A673 (cell line): ENCODE data around the gene CEACAM18. TPM values are rescaled to one million over a fixed set of nuclear protein-coding genes. Genes with fewer than 3 reads are reported as not detected.

ENCODE experiments used
- BruUV-seq: library from RNA; stranded (reverse); fragments of 400-500 nt; replicated peaks from 2 replicates; lab custom pipeline; 2021; lab: Mats Ljungman, UMichigan
- CTCF ChIA-PET: fragments of 300-600 bp; sonication (Branson Sonifier 250); formaldehyde crosslinking; loops from one replicate; lab custom pipeline; 2022; ENCODE audit warnings: antibody characterized with exemption; lab: Charles Lee
- POLR2A ChIA-PET: fragments of 300-600 bp; sonication (Branson Sonifier 250); formaldehyde crosslinking; loops from one replicate; lab custom pipeline; 2022; ENCODE audit warnings: antibody characterized with exemption; ENCODE audit not compliant: low non-redundant PET; lab: Charles Lee
- DNase-seq: peaks from one replicate; pipeline ENCODE4 v3.0.0-alpha.2; 2015; ENCODE audit warnings: low spot score
- H3K27ac ChIP-seq: fragments of 200-600 bp; sonication (generic); 2 replicates; pipeline ENCODE4 v1.5.1; 2016; ENCODE audit warnings: mixed run types, low read depth, mild to moderate bottlenecking, mixed read lengths, antibody characterized with exemption, low read length; ENCODE audit not compliant: poor library complexity, severe bottlenecking
- H3K27me3 ChIP-seq: fragments of 200-600 bp; sonication (generic); replicated peaks from 2 replicates; pipeline ENCODE4 v1.6.1; 2017; ENCODE audit warnings: mixed run types, low read depth, mild to moderate bottlenecking, mixed read lengths, antibody characterized with exemption, low read length; ENCODE audit not compliant: insufficient read depth, poor library complexity
- H3K36me3 ChIP-seq: fragments of 200-600 bp; sonication (generic); 2 replicates; pipeline ENCODE4 v1.6.1; 2016; ENCODE audit warnings: mixed run types, mild to moderate bottlenecking, mixed read lengths, antibody characterized with exemption, low read length; ENCODE audit not compliant: insufficient read depth, poor library complexity, severe bottlenecking
- H3K4me1 ChIP-seq: fragments of 200-600 bp; sonication (generic); 2 replicates; pipeline ENCODE4 v1.6.1; 2017; ENCODE audit warnings: mixed run types, mild to moderate bottlenecking, mixed read lengths, antibody characterized with exemption, low read length; ENCODE audit not compliant: insufficient read depth, poor library complexity, severe bottlenecking
- H3K4me3 ChIP-seq: fragments of 200-600 bp; sonication (generic); 2 replicates; pipeline ENCODE4 v1.5.1; 2016; ENCODE audit warnings: low read depth, mixed run types, mild to moderate bottlenecking, mixed read lengths, low read length; ENCODE audit not compliant: poor library complexity, severe bottlenecking
- H3K9me3 ChIP-seq: fragments of 200-600 bp; sonication (generic); 2 replicates; pipeline ENCODE4 v1.6.1; 2016; ENCODE audit warnings: mixed run types, low read depth, mild to moderate bottlenecking, mixed read lengths, antibody characterized with exemption, low read length; ENCODE audit not compliant: poor library complexity, severe bottlenecking
- EZH2 ChIP-seq: fragments of 200-600 bp; sonication (generic); IDR thresholded peaks from 2 replicates; pipeline ENCODE4 v1.6.1; 2017; ENCODE audit warnings: borderline replicate concordance, low read depth, mild to moderate bottlenecking, mixed read lengths, antibody characterized with exemption, low read length; ENCODE audit not compliant: poor library complexity, severe bottlenecking
- intact Hi-C: fragments of 100-400 bp; cut with micrococcal nuclease; formaldehyde crosslinking; loops from one replicate; pipeline ENCODE4 v1.10.0; 2022; ENCODE audit not compliant: unreplicated experiment
- total RNA-seq: library from RNA; stranded (reverse); gene quantifications from 2 replicates; pipeline ENCODE4 v1.2.3, GENCODE V29; 2021
- TF ChIP-seq, protein P1 (sequence below): fragments of 300-800, 200-600 bp; sonication (generic); conservative IDR thresholded peaks from 2 replicates; pipeline ENCODE4 v1.5.1; 2017; ENCODE audit warnings: low read depth, mild to moderate bottlenecking, antibody characterized with exemption, low read length, moderate library complexity, mixed read lengths

Gene CEACAM18
- total RNA-seq, 1 experiment from 2014 or later, result not detected

DNA sequence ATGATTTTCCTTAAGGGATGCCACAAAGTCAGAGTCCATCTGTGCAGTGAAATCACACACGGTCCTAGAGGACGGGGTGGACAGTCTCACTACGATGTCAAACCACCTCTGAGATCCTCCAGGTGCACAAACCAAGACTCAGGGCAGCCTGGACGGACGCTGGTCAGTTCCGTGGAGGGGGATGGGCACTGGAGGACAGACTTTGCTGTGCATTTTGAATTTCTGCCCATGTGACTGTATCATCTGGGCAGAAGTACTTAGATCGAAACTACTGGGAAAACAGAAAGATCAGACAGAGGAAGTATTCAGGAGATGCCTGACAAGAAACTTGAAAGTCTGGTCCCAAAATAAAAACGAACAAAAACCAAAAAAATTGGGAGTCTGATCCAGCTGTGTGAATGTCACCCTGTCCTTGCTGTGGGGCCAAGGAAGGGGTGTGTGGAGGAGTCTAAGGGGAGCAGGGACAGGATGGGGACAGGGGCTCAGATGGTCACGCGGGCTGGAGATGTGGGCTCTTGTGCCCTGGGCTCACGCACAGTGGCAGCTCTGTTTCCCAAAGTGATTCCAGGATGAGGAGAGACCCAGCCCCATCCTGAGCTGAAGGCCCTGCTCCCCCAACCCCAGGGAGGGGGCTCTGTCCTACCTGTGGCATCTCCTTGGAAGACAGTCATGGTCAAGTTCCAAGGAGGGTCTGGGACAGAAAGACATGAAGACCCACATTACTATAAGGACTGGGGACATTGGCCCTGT, 21.6 kb upstream of the CEACAM18 start:
- H3K9me3 ChIP-seq, result no peaks in the 10 kb centered on the region
- H3K36me3 ChIP-seq, result no peaks in the 10 kb centered on the region
- no peak overlapping the region for H3K27ac ChIP-seq
- TF ChIP-seq, protein P1, sequence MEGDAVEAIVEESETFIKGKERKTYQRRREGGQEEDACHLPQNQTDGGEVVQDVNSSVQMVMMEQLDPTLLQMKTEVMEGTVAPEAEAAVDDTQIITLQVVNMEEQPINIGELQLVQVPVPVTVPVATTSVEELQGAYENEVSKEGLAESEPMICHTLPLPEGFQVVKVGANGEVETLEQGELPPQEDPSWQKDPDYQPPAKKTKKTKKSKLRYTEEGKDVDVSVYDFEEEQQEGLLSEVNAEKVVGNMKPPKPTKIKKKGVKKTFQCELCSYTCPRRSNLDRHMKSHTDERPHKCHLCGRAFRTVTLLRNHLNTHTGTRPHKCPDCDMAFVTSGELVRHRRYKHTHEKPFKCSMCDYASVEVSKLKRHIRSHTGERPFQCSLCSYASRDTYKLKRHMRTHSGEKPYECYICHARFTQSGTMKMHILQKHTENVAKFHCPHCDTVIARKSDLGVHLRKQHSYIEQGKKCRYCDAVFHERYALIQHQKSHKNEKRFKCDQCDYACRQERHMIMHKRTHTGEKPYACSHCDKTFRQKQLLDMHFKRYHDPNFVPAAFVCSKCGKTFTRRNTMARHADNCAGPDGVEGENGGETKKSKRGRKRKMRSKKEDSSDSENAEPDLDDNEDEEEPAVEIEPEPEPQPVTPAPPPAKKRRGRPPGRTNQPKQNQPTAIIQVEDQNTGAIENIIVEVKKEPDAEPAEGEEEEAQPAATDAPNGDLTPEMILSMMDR, result no peak
- no peak for TF ChIP-seq EZH2
- H3K27me3 ChIP-seq, result peaks cover 22% of the 10 kb centered on the region
- ChIA-PET POLR2A (no interaction called here), CTCF (no interaction called here)
- DNase-seq, result no peak
- no TSS peak for BruUV-seq
- H3K4me1 ChIP-seq, result no peaks in the 10 kb centered on the region
- H3K4me3 ChIP-seq, result no peak overlapping the region
- intact Hi-C loops, result no loop called here

DNA sequence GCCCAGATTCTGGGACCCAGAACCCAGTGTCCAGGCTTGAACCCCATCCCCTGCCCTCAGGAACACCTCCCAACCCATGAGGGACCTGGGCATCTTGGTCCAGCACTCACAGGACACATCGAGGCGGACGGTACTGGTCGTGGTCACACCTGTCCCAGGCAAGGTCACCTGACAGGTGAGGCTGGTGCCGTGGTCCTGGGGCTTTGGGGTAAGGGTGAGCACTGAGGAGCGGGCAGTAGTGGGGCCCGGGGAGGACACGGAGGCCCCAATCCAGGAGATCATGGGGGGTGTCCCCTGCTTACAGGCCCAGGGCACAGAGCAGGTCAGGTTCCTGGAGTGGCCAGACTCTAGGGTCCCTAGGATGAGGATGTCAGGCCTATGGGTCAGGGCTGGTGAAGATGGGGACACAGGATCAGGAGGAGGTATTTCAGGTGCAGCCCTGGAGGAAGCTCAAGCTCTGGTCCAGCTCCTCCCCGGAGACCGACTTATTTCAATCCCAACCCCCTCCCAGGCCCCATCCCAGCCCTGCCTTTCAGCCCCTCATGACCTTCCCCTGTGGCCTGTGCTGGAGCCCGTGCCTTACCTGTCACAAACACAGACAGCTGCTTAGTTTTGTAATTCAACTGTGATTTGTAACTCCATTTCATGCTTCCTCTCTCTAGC, 20.9 kb upstream of the CEACAM18 start:
- Histone ChIP-seq H3K9me3 (no peaks in the 10 kb centered on the region), H3K27ac (no peak overlapping the region), H3K36me3 (no peaks in the 10 kb centered on the region), H3K4me1 (no peaks in the 10 kb centered on the region), H3K4me3 (no peak overlapping the region), H3K27me3 (peaks cover 28% of the 10 kb centered on the region)
- no TSS peak for BruUV-seq
- intact Hi-C loops, result no loop called here
- DNase-seq, result no peak
- CTCF ChIA-PET, result no interaction called here
- TF ChIP-seq EZH2, result no peak
- TF ChIP-seq, protein P1, result no peak
- POLR2A ChIA-PET, result no interaction called here

DNA sequence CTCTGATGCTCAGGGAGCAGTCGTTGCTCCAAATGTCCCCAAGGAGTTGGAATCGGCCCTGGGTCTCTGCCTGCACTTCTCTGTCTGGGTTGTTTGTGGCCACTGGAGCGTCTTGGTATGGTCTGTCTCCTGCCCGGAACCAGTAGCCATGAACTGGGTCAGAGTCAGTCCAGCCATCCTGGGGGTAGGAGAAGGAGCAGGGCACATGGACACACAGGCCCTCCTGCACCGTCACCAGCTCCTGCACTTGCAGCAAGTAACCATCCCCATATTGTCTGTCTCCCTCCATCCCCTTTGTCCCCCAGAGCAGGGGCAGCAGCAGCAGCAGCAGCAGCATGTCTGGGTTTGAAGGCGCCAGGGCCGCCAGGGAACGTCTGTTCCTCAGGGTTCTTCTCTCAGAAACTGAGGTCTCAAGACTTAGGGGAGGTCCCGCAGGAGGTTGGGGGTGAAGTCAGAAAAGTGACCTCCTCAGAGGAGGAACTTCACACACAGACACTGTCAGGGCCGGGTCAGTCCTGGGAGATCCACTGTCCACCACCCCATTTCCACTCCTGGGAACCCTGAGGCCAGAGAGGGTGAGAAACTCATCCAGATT, 20.2 kb upstream of the CEACAM18 start, which contains the start of gene SIGLEC8:
TSS of gene SIGLEC8 (minus strand) at position 404 of the 595 bp plus-strand sequence. CDS start at position 337, 67 bp downstream.
- Histone ChIP-seq H3K27me3 (peaks cover 30% of the 10 kb centered on the region), H3K4me1 (no peaks in the 10 kb centered on the region), H3K9me3 (no peaks in the 10 kb centered on the region), H3K27ac (no peak within 1 kb of the TSS), H3K36me3 (no peaks in the 10 kb centered on the region), H3K4me3 (no peak within 1 kb of the TSS)
- intact Hi-C loops, result no loop called here
- POLR2A ChIA-PET, result no interaction called here
- DNase-seq, result no peak
- TF ChIP-seq, protein P1, result no peak
- no peak for TF ChIP-seq EZH2
- BruUV-seq, result no TSS peak
- CTCF ChIA-PET, result no interaction called here
